Immature natural killer cell (primary cell): ENCODE results near the gene LRFN4. TPM values are rescaled to one million over a fixed set of nuclear protein-coding genes. Genes with fewer than 3 reads are reported as not detected.
A peak's percentile ranks its signal among the peaks of the same experiment; 100 is the strongest.

Experiments used
- DNase-seq, 3 donors: peaks; one replicate each; pipeline ENCODE4 v3.0.0; 2022; ENCODE audit warnings: mixed read lengths in 1 of 3
- H3K27ac Mint-ChIP-seq, 6 donors: one replicate each; pipeline ENCODE4 v1.8.0; 2020; ENCODE audit warnings: mixed read lengths in 6 of 6, mild to moderate bottlenecking in 5 of 6, inconsistent platforms in 4 of 6, moderate library complexity in 3 of 6
- H3K27me3 Mint-ChIP-seq, 3 donors: one replicate each; pipeline ENCODE4 v1.8.0; 2020 to 2021; ENCODE audit warnings: low read depth in 3 of 3, mild to moderate bottlenecking in 3 of 3, mixed read lengths in 3 of 3, moderate library complexity in 3 of 3, inconsistent platforms in 1 of 3
- H3K36me3 Mint-ChIP-seq, 3 donors: one replicate each; pipeline ENCODE4 v1.8.0; 2020; ENCODE audit warnings: mixed read lengths in 3 of 3, inconsistent platforms in 2 of 3, mild to moderate bottlenecking in 2 of 3
- H3K4me1 Mint-ChIP-seq, 2 donors: one replicate each; pipeline ENCODE4 v1.8.0; 2020; ENCODE audit warnings: inconsistent platforms in 2 of 2, mild to moderate bottlenecking in 2 of 2, mixed read lengths in 2 of 2, moderate library complexity in 1 of 2
- H3K4me3 Mint-ChIP-seq, 5 donors: one replicate each; pipeline ENCODE4 v1.8.0; 2020; ENCODE audit warnings: mild to moderate bottlenecking in 5 of 5, mixed read lengths in 5 of 5, inconsistent platforms in 3 of 5, moderate library complexity in 3 of 5
- H3K9me3 Mint-ChIP-seq, 6 donors: one replicate each; pipeline ENCODE4 v1.8.0; 2020; ENCODE audit warnings: mild to moderate bottlenecking in 6 of 6, mixed read lengths in 6 of 6, inconsistent platforms in 4 of 6, moderate library complexity in 3 of 6
- polyA plus RNA-seq, 3 donors: library from polyadenylated mRNA; unstranded; fragments of 300-500 nt; fragmentation: Illumina TruSeq; gene quantifications; one replicate each; pipeline ENCODE4 v1.2.3, GENCODE V29; 2021

The LRFN4 gene
- polyA plus RNA-seq, 3 donors from 2014 or later = 0.12 to 0.16 TPM; not detected in 1

- H3K4me1 Mint-ChIP-seq = peaks cover 5 to 7% of the 10 kb centered on the region in 2 donors
- DNase-seq = no peak
Observed at GRCh38 chr11:66849501-66850234, 7.2 kb upstream of the LRFN4 start.

GRCh38 chr11:66850235-66850587, 6.7 kb upstream of the LRFN4 start:
- H3K4me1 Mint-ChIP-seq = peaks cover 2% of the 10 kb centered on the region in 2 donors
- no peak for DNase-seq
- peaks cover 1 to 3% (median 3%) of the 10 kb centered on the region in 3 donors for H3K27me3 Mint-ChIP-seq
- H3K27ac Mint-ChIP-seq = no peak overlapping the region
- no peaks in the 10 kb centered on the region for H3K36me3 Mint-ChIP-seq
- H3K9me3 Mint-ChIP-seq = no peaks in the 10 kb centered on the region
- no peak overlapping the region for H3K4me3 Mint-ChIP-seq

More at GRCh38 chr11:66849501-66850234, 7.2 kb upstream of the LRFN4 start:
- peaks cover 1 to 3% (median 3%) of the 10 kb centered on the region in 3 donors for H3K27me3 Mint-ChIP-seq
- H3K36me3 Mint-ChIP-seq = no peaks in the 10 kb centered on the region
- H3K4me3 Mint-ChIP-seq = no peak overlapping the region
- H3K9me3 Mint-ChIP-seq = no peaks in the 10 kb centered on the region
- H3K27ac Mint-ChIP-seq = peak overlapping the region in 1 of 6 donors; percentile 55

GRCh38 chr11:66850588-66851238, 6.2 kb upstream of the LRFN4 start:
- DNase-seq = no peak
- H3K36me3 Mint-ChIP-seq = no peaks in the 10 kb centered on the region
- H3K27ac Mint-ChIP-seq = no peak overlapping the region
- no peaks in the 10 kb centered on the region for H3K9me3 Mint-ChIP-seq
- no peak overlapping the region for H3K4me3 Mint-ChIP-seq
- H3K27me3 Mint-ChIP-seq = peaks cover 1 to 6% (median 3%) of the 10 kb centered on the region in 3 donors
- H3K4me1 Mint-ChIP-seq = peaks cover 3 to 4% of the 10 kb centered on the region in 2 donors

GRCh38 chr11:66851239-66851596, 5.6 kb upstream of the LRFN4 start:
- H3K9me3 Mint-ChIP-seq = no peaks in the 10 kb centered on the region
- H3K27ac Mint-ChIP-seq = no peak overlapping the region
- DNase-seq = no peak
- no peaks in the 10 kb centered on the region for H3K36me3 Mint-ChIP-seq
- H3K4me3 Mint-ChIP-seq = no peak overlapping the region
- H3K27me3 Mint-ChIP-seq = peaks cover 1 to 6% (median 3%) of the 10 kb centered on the region in 3 donors
- peaks cover 5 to 6% of the 10 kb centered on the region in 2 donors for H3K4me1 Mint-ChIP-seq

GRCh38 chr11:66851698-66852465, 5.0 kb upstream of the LRFN4 start:
- no peak overlapping the region for H3K4me3 Mint-ChIP-seq
- no peak overlapping the region for H3K27ac Mint-ChIP-seq
- no peaks in the 10 kb centered on the region for H3K36me3 Mint-ChIP-seq
- peaks cover 3 to 8% (median 3%) of the 10 kb centered on the region in 3 donors for H3K27me3 Mint-ChIP-seq
- no peak for DNase-seq
- no peaks in the 10 kb centered on the region for H3K9me3 Mint-ChIP-seq
- H3K4me1 Mint-ChIP-seq = peaks cover 6 to 7% of the 10 kb centered on the region in 2 donors

GRCh38 chr11:66852466-66853241, 4.2 kb upstream of the LRFN4 start:
- H3K9me3 Mint-ChIP-seq = no peaks in the 10 kb centered on the region
- H3K4me1 Mint-ChIP-seq = peaks cover 6 to 7% of the 10 kb centered on the region in 2 donors
- no peak overlapping the region for H3K27ac Mint-ChIP-seq
- H3K36me3 Mint-ChIP-seq = no peaks in the 10 kb centered on the region
- DNase-seq = no peak
- peaks cover 3 to 8% (median 3%) of the 10 kb centered on the region in 3 donors for H3K27me3 Mint-ChIP-seq
- no peak overlapping the region for H3K4me3 Mint-ChIP-seq

GRCh38 chr11:66853242-66854229, 3.3 kb upstream of the LRFN4 start:
- H3K27ac Mint-ChIP-seq = no peak overlapping the region
- no peak for DNase-seq
- H3K4me3 Mint-ChIP-seq = peak overlapping the region in 2 of 5 donors; percentile 21 to 25
- peaks cover 3 to 8% (median 3%) of the 10 kb centered on the region in 3 donors for H3K27me3 Mint-ChIP-seq
- no peaks in the 10 kb centered on the region for H3K36me3 Mint-ChIP-seq
- H3K9me3 Mint-ChIP-seq = no peaks in the 10 kb centered on the region
- peaks cover 6 to 7% of the 10 kb centered on the region in 2 donors for H3K4me1 Mint-ChIP-seq

GRCh38 chr11:66854231-66854661, 2.6 kb upstream of the LRFN4 start:
- H3K27ac Mint-ChIP-seq = no peak overlapping the region
- no peaks in the 10 kb centered on the region for H3K36me3 Mint-ChIP-seq
- H3K4me1 Mint-ChIP-seq = peaks cover 6 to 7% of the 10 kb centered on the region in 2 donors
- peaks cover 3 to 8% (median 3%) of the 10 kb centered on the region in 3 donors for H3K27me3 Mint-ChIP-seq
- no peak for DNase-seq
- peak overlapping the region in 3 of 5 donors; percentile 18 to 83 (median 30) for H3K4me3 Mint-ChIP-seq
- no peaks in the 10 kb centered on the region for H3K9me3 Mint-ChIP-seq

- no peaks in the 10 kb centered on the region for H3K9me3 Mint-ChIP-seq
- H3K27me3 Mint-ChIP-seq = peaks cover 3 to 8% (median 3%) of the 10 kb centered on the region in 3 donors
- peak overlapping the region in 3 of 5 donors; percentile 83 to 87 (median 83) for H3K4me3 Mint-ChIP-seq
- H3K4me1 Mint-ChIP-seq = peaks cover 6 to 7% of the 10 kb centered on the region in 2 donors
- H3K27ac Mint-ChIP-seq = peak overlapping the region in 1 of 6 donors; percentile 69
- no peak for DNase-seq
- H3K36me3 Mint-ChIP-seq = no peaks in the 10 kb centered on the region
Observed at GRCh38 chr11:66854729-66855211, 2.1 kb upstream of the LRFN4 start.

GRCh38 chr11:66855574-66856495, 1.0 kb upstream of the LRFN4 start:
- peaks cover 2 to 8% (median 3%) of the 10 kb centered on the region in 3 donors for H3K27me3 Mint-ChIP-seq
- H3K4me3 Mint-ChIP-seq = peak overlapping the region; percentile 81 to 87 (median 83)
- no peaks in the 10 kb centered on the region for H3K36me3 Mint-ChIP-seq
- peak in 2 of 3 donors; percentile 65 to 70 for DNase-seq
- no peaks in the 10 kb centered on the region for H3K9me3 Mint-ChIP-seq
- peaks cover 6 to 7% of the 10 kb centered on the region in 2 donors for H3K4me1 Mint-ChIP-seq
- peak overlapping the region; percentile 43 to 79 (median 61) for H3K27ac Mint-ChIP-seq

GRCh38 chr11:66857234-66857926, 516 bp downstream of the LRFN4 start:
- Mint-ChIP-seq H3K27ac (peak overlapping the region in 2 of 6 donors; percentile 62 to 64), H3K36me3 (no peaks in the 10 kb centered on the region), H3K4me3 (peak overlapping the region; percentile 74 to 82 (median 79)), H3K27me3 (peaks cover 0 to 5% (median 2%) of the 10 kb centered on the region in 3 donors), H3K4me1 (peaks cover 6 to 7% of the 10 kb centered on the region in 2 donors), H3K9me3 (no peaks in the 10 kb centered on the region)
- DNase-seq = no peak
